ENCODE data around the gene CSF1.

GRCh38 chr1:109881906-109882287 lies 28.8 kb upstream of the CSF1 start:
- TF ChIP-seq CTCF (IDR thresholded peaks at IDR 0.05; ENCODE audit: poor library complexity) (no peak), EZH2phosphoT487 (IDR thresholded peaks at IDR 0.05; ENCODE audit: low read depth, severe bottlenecking, unreplicated experiment) (no peak)
